GM19328 (cell line): ENCODE measurements around the gene AP3D1.
A peak's percentile ranks its signal among the peaks of the same experiment; 100 is the strongest.
"Not testable (repeated sequence)": the region's sequence is repeated elsewhere in the genome, so short reads cannot be mapped to it uniquely, and the experiment has no call there.

Experiments used
- ATAC-seq: cut with Tn5 transposase; IDR thresholded peaks from one replicate; pipeline ENCODE4 v1.9.1; 2021; ENCODE audit warnings: mild to moderate bottlenecking, moderate library complexity; ENCODE audit not compliant: unreplicated experiment

AP3D1 gene

DNA sequence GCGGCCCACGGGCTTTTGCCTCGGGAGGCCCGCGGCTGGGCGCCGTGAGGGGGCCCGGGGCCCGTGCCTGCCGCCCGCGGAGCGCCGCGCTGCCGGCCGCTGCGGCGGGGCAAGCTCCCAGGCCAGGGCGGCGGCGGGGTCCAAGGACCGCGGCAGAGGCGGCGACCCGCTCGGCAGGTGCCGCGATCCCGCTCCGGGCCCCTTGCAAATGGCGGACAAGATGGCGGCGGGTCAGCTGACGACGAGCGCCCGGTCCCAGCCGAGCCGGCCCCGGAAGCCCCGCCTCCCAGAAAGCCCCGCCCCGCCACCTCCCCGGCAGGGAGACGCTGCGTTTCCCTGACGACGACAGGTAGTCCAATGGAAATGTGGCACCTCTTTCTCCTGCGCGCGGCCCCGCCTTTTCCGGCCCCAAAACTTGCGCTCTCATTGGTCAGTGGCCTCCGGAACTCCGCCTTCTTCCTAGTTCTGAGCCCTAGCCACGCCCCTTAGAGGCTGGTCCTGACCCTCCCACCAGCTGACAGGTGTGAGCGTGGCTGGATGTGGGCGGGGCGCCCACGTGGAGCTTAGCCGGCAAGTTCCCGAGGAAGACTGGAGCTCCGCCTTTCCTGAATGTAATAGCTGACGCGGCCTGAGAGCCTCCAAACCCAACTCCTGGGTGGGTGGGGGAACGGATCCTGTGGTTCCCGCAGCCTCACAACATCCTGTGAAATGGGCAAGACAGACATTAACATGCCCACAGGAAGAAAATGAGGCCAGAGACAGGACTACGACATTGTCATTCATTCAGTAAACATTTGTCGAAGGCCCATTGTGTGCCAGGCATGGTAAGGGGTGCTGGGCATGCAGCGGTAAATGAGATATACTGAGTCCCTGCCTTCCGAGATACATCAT lies at the start of gene AP3D1:
Gene AP3D1, minus strand, starts transcription at position 228 of the 891 bp plus-strand sequence. CDS start 232 bp downstream, outside the sequence.
- ATAC-seq, result peak; percentile 85

DNA sequence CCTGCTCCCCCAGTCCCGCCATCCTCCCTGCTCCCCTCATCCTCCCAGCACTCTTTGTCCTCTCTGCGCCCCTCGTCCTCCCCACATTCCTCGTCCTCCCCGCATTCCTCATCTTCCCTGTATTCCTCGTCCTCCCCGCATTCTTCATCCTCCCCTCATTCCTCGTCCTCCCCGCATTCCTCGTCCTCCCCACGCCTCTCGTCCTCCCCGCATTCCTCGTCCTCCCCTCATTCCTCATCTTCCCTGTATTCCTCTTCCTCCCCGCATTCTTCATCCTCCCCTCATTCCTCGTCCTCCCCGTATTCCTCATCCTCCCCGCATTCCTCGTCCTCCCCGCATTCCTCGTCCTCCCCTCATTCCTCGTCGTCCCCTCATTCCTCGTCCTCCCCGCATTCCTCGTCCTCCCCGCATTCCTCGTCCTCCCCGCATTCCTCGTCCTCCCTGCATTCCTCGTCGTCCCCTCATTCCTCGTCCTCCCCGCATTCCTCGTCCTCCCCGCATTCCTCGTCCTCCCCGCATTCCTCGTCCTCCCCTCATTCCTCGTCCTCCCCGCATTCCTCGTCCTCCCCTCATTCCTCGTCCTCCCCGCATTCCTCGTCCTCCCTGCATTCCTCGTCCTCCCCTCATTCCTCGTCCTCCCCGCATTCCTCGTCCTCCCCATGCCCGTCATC lies 49.4 kb upstream of the AP3D1 start:
- ATAC-seq, result not testable (repeated sequence)

DNA sequence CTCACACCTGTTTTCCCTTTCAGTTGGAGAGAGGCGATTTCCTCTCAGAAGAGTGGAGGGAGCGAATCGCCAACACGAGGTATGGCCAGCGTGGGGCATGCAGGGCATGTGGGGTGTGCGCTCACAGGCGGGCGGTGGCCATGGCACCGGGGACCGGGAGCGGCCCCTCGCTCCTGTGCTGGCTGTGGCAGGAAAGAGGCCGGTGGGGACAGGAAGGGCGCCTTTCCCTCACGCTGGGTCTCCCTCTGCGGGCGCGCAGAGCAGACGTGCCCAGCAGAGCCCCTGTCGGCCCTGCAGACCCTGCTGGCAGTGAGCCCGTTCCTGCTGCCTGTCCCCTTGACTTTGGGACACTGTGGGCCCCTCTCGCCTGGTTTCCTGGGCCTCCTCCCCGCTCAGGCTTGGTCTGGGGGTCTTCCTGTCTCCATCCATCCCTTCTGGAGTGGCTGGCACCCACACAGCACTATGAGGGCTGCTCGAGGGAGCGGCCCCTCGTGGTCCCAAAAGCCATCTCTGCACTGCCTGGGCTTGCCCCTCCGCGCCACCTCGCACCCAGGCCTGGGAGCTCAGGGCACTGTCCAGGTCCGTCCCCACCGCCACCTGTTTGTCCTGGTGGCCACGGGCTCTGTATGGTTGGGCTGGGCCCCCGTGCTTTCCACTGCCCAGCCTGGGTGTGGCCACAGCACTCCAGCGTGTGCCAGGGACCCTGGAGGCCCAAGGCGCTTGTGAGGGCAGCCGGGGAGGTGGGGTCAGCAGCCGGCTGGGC lies 48.7 kb upstream of the AP3D1 start:
- ATAC-seq, result no peak

DNA sequence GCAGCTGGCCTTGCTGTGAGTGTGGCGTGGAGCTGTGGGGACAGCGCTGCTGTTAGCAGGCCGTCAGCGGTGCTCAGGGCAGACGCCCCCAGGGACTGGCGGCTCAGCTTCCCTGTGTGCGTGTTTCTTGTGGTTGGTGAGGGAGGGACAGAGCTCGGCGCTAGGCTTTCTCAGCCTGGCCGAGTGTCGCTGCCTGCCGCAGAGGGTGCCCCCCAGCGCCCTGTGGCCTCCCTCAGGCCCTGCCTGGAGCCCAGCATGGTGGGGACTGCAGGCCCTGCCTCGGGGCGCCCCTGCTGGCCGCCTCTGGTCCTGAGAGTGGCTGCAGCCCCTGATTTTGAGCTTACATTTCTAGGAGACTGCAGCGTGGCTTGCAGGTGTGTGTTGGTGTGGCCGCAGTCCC lies 47.8 kb upstream of the AP3D1 start:
- ATAC-seq, result no peak

DNA sequence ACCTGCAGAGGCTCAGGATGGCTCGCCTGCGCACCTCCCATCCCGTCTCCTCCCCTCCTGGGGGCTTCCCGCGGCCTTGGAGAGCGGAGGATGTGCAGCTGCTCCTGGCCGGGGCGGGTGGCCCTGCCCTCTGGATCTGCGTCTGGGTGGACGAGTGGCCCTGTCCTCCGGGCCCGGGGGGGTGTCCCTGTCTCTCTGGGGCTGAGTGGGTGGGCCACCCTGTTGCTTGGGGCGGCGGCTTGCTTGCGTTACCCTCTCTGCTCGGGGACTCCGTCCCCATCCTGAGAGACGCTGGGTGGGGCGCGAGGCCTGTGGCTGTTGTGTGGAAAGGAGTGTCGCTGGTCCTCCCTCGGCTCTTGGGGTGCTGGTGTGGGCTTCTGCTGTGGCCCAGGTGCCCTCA lies 47.0 kb upstream of the AP3D1 start:
- no peak for ATAC-seq

DNA sequence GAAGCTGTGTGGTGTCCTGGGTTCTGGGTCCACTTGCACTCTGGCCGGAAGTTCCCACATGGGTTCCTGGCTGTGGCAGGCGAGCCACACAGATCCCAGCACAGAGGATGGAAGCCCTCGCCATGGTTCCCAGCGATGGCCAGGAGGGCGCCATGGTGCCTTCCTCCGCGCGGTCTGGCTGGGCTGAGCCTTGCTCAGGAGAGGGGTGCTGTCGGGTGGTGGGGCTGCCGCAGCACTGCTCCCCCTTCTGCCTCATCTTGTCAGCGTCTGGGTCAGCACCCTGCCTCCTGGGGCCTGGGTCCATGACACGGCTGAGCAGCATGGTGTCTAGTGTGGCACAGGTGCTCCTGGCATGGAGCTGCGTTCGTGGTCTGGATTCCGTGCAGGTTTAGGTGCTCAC lies 45.9 kb upstream of the AP3D1 start:
- ATAC-seq, result no peak

DNA sequence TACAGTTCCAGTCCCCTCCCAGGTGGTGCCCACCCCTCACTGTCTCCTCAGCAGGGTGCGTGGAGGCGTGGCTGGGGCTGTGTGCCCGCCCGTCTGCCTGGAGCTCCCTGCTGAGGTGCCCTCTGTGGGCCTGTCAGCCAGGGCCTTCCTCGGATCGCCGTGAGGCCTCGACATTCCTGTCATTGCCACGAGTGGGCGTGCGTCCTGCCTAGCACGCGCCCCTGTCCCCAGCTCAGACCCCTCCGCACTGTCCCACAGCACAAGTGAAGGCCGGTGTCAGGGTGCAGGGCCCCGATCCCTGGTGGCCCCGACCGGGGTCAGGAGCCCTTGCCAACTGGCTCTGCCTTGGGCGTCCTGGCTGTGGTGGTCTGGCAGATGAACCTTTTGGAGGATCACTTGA lies 44.5 kb upstream of the AP3D1 start:
- no peak for ATAC-seq

DNA sequence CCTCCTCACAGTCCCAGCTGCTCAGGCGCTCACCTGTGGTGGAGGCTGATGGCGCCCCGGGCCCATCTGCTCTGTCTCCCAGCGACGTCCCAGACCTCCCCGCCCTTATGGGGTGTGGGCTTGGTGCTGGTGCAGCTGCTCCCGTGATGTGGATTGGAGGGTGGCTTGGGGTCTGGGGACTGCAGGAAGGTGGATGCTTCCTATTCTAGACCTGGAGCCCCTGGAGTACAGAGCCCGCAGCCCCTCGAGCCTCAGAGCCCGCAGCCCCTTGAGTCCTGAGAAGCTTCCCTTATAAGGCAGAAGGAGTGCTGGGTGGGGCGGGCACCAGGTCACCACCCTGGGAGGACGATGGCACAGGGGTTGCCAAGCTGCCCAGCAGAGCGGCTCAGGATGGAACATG lies 44.0 kb upstream of the AP3D1 start:
- no peak for ATAC-seq

DNA sequence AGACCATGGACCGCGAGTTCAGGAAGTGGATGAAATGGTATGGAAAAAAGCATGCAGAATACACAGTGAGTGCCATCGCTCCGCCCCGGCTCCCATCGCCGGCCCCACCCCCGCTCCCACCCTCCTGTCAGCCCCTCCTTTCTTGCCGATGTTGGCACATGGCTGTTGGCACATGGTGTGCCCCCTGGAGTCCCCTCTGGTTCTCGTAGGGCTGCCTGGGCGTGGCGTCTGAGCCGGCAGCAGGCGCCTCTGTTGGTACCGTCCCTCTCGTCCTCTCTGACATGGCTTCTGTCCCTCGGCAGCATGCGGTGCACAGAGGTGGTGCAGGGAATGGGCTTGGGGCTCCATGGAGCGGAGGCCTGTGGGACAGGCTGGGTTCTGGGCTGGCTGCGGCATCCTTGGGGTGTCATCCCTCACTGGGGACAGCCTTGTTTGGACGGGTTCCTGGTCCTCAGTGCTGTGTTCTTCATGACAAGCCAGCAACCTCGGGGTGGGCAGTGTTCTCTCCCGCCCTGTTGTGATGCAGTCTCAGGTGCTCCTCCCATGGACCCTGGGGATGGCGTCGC lies 43.2 kb upstream of the AP3D1 start:
- ATAC-seq, result no peak

DNA sequence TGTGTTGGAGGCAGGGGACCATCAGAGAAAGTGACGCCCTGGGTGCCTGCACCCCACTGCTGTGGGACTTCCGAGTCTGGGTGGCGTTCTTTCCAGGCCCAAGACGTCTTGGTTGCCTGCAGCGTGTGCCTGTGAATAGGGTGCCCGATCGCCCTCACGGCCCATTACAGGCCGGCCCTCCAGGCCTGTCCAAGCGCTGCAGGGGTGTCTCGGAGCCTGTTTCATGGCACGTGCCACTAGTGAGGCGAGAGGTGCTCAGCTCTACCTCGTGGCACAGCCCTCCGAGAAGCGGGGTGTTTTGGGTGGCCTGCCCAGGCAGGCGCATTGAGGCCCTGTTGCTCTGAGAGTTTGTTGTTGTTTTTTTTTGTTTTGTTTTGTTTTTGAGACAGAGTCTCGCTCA lies 42.4 kb upstream of the AP3D1 start:
- no peak for ATAC-seq

DNA sequence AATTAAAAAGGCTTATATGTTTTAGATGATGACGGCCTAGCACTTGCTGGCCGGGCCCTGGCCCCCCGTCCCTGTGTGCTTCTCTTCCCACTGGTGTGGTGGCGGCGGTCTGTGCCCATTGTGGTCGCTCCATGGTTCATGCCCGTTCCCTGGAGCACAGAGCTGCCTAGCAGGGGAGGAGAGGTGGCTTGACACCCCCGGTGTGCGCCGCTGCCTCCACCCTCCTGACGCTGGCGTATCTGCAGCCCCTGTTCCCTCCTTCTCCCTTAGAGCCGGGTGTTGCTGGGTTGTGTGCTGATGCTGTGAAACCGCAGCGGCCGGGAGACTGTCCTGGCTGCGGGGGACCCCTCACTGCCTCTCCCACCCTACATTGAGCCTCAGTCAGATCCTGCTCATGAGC lies 41.5 kb upstream of the AP3D1 start:
- no peak for ATAC-seq

DNA sequence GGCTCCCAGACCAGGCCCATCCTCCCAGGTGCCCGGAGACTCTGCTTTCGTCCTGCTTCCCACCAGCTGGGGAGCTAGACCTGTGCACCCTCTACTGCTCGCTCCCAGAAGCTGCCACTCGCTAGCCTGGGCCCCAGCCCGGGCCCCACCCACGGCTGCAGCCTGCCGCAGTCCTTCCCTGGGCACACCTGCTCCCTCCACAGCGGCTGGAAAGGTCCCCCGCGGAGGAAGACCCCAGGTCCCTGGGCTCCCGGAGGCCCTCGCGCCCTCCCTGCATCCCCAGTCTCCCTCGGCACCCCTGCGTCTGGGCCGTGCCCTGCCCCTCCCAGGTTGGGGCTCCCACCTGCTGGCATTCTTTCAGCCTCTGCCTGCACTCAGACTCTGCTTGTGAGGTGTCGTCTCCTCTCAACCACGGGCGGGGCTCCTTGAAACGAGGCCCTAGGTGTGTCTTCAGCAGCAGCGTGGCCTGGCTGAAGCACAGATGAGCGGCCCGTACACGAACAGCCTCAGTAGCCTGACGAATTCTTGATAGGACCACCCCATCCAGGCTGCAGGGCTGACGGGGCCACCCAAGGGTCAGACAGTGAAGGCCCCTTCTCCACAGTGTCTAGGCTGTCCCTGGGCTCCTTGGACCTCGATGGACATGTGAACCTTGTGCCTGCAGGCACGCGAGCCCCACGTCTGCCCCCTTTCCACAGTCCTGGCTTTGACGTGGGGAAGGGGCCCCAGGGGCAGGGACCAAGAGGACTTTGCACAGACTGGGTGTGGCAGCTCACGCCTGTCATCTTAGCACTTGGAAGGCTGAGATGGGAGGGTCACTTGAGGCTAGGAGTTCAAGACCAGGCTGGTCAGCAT lies 40.3 kb upstream of the AP3D1 start:
- no peak for ATAC-seq

DNA sequence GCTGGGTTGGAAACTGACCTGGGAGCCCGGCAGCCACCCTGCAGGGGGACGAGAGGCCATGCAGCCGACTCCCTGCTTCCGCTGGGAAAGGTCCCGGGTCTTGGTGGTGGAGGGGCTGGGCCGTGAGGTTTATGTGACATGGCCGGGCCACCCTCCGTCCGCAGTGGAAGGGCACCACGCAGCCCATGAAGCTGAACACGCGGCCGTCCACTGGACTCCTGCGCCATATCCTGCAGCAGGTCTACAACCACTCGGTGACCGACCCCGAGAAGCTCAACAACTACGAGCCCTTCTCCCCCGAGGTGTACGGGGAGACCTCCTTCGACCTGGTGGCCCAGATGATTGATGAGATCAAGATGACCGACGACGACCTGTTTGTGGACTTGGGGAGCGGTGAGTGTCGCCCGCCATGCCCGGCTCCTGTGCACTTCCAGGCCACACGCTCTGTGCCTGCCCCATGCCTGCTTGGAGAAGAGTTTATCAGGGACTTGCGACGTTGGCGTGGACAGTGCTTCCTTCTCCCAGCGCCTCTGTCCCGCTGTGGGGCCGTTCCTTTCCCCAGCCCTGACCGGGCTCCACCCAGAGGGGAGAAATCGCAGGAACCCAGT lies 39.6 kb upstream of the AP3D1 start:
- no peak for ATAC-seq

DNA sequence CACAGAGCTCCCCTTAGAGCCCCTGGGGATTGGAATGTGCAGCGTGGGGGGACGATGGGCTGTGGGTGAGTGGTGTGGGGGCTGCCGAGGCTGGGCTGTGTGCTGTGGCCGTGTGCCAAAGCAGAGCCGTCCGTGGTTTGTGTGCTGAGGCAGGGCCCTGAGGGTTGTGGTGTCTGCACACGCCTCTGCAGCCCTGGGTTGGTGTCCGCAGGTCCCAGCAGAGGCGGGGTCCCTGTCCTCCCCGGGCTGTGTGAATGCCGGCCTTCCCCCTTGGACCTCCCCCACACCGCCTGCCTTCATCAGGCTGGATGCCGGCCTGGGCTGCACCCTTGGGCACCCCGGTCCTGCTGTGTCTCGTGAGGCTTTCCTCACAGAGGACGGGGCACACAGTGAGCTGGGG lies 38.5 kb upstream of the AP3D1 start:
- ATAC-seq, result no peak

DNA sequence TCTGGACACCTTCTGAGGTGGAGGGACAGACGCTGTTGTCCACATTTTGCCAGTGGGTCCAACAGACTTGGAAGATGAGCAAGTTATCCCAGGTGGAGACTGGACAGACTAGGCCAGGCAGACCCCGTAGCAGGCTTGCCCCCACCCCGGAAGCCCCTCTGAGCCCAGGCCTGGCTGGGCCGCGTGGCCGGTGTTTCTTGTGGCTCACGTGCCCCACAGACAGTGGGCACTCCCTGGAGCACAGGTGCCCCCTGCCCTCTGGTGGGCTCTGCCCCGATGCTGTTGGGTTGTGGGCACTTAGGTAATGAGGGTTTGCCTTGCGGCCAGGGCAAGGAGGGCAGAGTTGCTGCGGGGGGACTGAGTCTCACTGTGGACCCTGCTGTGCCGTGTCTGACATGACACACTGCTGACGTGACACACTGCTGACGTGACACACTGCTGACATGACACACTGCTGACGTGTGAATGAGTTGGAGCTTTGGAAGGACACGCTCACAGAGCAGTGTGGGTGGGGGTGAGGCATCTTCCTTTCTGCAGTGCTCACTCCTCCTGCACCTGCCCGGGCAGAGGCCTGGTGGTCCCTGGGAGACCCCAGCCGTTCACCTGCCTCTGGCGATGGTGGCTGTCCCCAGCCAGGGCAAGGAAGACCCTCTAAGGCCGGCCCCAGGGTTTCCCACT lies 37.5 kb upstream of the AP3D1 start:
- no peak for ATAC-seq

DNA sequence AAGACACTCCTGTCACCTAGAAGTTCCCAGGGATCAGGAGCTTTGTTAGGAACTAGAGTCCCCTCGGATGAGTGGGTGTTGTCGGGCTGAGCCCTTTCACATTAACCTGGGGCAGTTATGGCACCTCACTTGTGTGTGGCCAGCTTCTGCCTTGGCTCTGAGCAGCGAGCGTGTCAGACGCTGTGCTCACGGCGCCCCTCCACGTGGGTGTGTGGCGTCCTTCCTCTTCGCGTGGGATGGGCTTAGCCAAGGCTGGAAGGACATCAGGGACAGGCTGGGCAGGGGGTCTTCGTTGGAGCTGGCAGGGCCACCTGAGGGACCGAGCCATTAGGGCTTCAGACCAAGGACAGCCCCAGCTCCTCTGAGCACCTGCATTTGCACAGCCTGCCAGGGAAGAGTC lies 35.8 kb upstream of the AP3D1 start:
- no peak for ATAC-seq

DNA sequence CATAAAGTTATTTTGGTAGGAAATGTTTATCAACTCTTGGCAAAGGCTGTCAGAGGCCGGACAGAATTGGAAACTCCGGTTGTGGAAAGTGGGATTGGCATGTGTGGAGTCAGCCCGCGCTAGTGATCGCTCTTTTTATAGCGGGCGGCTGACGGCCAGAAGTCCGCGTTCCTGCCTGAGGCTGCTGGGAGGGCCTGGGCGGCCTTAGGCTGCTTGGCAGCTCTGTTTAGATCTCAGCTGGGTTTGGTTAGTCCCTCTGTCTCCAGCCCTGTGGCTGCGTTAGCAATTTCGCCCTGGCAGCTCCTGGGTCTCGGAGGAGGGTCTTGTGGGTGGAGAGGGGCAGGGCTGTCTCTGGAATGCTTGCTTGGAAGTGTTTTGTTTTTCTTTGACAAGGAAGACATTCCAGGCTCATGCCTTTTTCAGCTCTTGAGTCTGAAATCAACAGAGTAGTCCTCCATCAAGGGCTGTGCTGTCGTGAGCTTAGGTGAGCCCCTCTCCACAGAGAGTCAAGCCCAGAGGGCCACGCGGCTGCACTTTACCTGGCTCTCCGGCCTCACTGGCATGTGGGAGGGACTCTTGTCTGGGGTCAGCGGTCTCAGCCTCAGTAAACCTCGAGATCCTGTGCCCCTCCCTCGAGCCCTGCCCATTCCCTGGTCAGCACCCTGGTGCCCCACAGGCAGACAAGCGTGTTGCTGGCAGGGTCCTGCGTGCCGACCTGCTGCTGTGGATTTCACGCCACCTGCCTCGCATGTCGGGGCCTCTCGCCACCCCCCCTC lies 34.9 kb upstream of the AP3D1 start:
- no peak for ATAC-seq

DNA sequence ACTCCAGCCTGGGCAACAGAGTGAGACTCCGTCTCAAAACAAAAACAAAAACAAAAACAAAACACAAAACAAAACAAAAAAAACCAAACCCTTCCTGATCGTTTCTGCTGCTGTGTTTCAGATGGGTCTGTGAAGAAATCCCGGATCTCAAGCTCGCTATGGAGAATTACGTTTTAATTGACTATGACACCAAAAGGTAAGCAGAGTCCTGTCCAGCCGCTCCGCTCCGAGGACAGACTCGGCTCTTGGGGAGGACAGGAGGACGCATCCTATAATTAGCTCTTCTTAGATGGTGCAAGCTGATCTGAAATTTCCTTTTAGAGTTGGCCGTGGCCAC lies 34.3 kb upstream of the AP3D1 start:
- ATAC-seq, result no peak
